ENCODE data around the gene GIGYF2. TPM values are rescaled to one million over a fixed set of nuclear protein-coding genes. Genes with fewer than 3 reads are reported as not detected.

GIGYF2 gene
- total RNA-seq, 1 experiment from 2014 or later = 55.3 TPM

GRCh38 chr2:232839411-232840079 is 142.4 kb downstream of the GIGYF2 start:
- H3K27ac Mint-ChIP-seq = no peak overlapping the region

More at GRCh38 chr2:232839411-232840079, 142.4 kb downstream of the GIGYF2 start:
- H2BK15ac ChIP-seq (ENCODE audit: low read depth, low read length) = no peak overlapping the region
- no peaks in the 10 kb centered on the region for H3K9me3 ChIP-seq (ENCODE audit: control insufficient read depth, low read depth, low read length)
- H3K27ac ChIP-seq (ENCODE audit: insufficient read length, low read depth, low read length) = no peak overlapping the region
- Mint-ChIP-seq H3K36me3 (ENCODE audit: insufficient read depth in 1 of 3, low read depth in 3 of 3) (peaks cover 10 to 65% (median 54%) of the 10 kb centered on the region in 3 experiments; a peak in 6 of 7 replicates), H3K27me3 (ENCODE audit: low read depth) (no peaks in the 10 kb centered on the region; the same call in 1 of the 2 replicates), H3K9me3 (no peaks in the 10 kb centered on the region), H3K4me1 (peaks cover 4 to 7% of the 10 kb centered on the region in 2 experiments; a peak in 2 of 4 replicates), H3K4me3 (no peak overlapping the region)
- H2AK5ac ChIP-seq (ENCODE audit: insufficient read length, low read length) = no peak overlapping the region
- H3K23me2 ChIP-seq (ENCODE audit: insufficient read length, low read depth, low read length, poor library complexity, severe bottlenecking) = no peaks in the 10 kb centered on the region
- H3K79me2 ChIP-seq (ENCODE audit: insufficient read depth, low read length) = no peaks in the 10 kb centered on the region
- no CpG with 5 or more reads among the region's 9 CpGs for WGBS (ENCODE audit: extremely low coverage, insufficient read length, low lambda C conversion rate)
- H4K91ac ChIP-seq (ENCODE audit: insufficient read length, low read depth, low read length) = no peak overlapping the region
- H2AFZ ChIP-seq (ENCODE audit: low read length) = no peak overlapping the region
- no peak overlapping the region for H2BK12ac ChIP-seq (ENCODE audit: insufficient read length, low read depth, low read length)
- H2BK20ac ChIP-seq (ENCODE audit: low read depth, low read length, poor library complexity, severe bottlenecking) = no peak overlapping the region
- no peak overlapping the region for H3K56ac ChIP-seq (ENCODE audit: insufficient read length, low read depth, low read length)
- H3K4me1 ChIP-seq (ENCODE audit: insufficient read depth, low read length) = no peaks in the 10 kb centered on the region; the same call in 1 of the 2 replicates
- no peak overlapping the region for H4K5ac ChIP-seq (ENCODE audit: insufficient read length, low read depth, low read length)
- H3K79me1 ChIP-seq (ENCODE audit: insufficient read depth, low read depth, low read length, poor library complexity, severe bottlenecking) = peaks cover 2% of the 10 kb centered on the region
- no peak overlapping the region for H4K8ac ChIP-seq (replicated peaks; ENCODE audit: insufficient read length, low read depth, low read length)
- no peak overlapping the region for H3K14ac ChIP-seq (ENCODE audit: insufficient read depth, low read length)
- TF ChIP-seq CTCF (conservative IDR thresholded peaks at IDR 0.05) = no peak
- no peak overlapping the region for H3T11ph ChIP-seq (ENCODE audit: low read length)
- no peaks in the 10 kb centered on the region for H4K20me1 ChIP-seq (ENCODE audit: control insufficient read depth, insufficient read depth, insufficient read length)
- no peak overlapping the region for H2BK5ac ChIP-seq (ENCODE audit: insufficient read length, low read length)
- H3K27me3 ChIP-seq (ENCODE audit: insufficient read depth, low read length) = no peaks in the 10 kb centered on the region
- no peak overlapping the region for H2BK120ac ChIP-seq (ENCODE audit: low read depth, low read length, poor library complexity, severe bottlenecking)
- H3K9ac ChIP-seq (ENCODE audit: extremely low read depth, insufficient read length, low read length) = no peak overlapping the region
- H3K18ac ChIP-seq (ENCODE audit: insufficient read length, low read depth, low read length) = no peak overlapping the region
- no peak for DNase-seq
- no peak overlapping the region for H3K4me2 ChIP-seq (ENCODE audit: insufficient read depth, insufficient read length, low read length)
- H3K4ac ChIP-seq (ENCODE audit: low read depth, low read length) = no peak overlapping the region
- no peak overlapping the region for H3K23ac ChIP-seq (ENCODE audit: insufficient read length, low read depth, low read length)

All from H9 (cell line).